Testis (tissue), 2 donors: ENCODE data around the gene SNX20.

Source experiments
- CTCF ChIP-seq, 3 experiments: fragments of 450-650 bp in 2 of 3; fragments of 200-600 bp in 1 of 3; sonication (generic) in 1 of 3; IDR thresholded peaks; one replicate each; pipeline ENCODE4 v1.5.1; 2016 to 2019; ENCODE audit warnings: antibody characterized with exemption in 3 of 3, mild to moderate bottlenecking in 2 of 3, moderate library complexity in 1 of 3
- POLR2A ChIP-seq: fragments of 450-650 bp; IDR thresholded peaks from one replicate; pipeline ENCODE4 v1.6.1; 2017; ENCODE audit warnings: antibody characterized with exemption, mild to moderate bottlenecking, moderate library complexity

DNA sequence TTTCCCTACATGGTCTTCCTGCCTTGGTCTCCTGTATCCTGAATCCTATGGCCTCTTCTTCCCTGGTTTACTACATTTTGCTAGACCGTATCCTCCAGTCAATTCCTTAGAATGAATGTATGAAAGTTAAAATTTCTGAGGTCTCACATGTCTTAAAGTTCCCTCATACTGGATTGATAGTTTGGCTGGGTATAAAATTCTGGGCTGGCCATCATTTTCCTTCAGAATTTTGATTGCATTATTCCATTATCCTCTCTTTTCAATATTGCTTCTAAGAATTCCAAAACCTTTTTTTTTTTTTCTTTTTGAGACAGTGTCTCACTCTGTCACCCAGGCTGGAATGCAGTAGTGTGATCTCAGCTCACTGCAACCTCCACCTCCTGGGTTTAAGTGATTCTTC is 23.1 kb upstream of the SNX20 start:
- no peak for TF ChIP-seq CTCF (IDR thresholded peaks at IDR 0.05)
- no peak for TF ChIP-seq POLR2A
